H9 (cell line): ENCODE measurements around the gene PSPN. TPM values are rescaled to one million over a fixed set of nuclear protein-coding genes. Genes with fewer than 3 reads are reported as not detected.

ENCODE experiments used
- DNase-seq: peaks from one replicate; pipeline ENCODE4 v3.0.0-alpha.2; 2017
- H2AFZ ChIP-seq: one replicate; pipeline ENCODE4 v1.6.1; 2013; ENCODE audit warnings: mild to moderate bottlenecking, low read length, control low read depth, moderate library complexity
- H2AK5ac ChIP-seq: 2 replicates; pipeline ENCODE4 v1.6.1; 2013; ENCODE audit warnings: low read length, control low read depth, mixed read lengths; ENCODE audit not compliant: insufficient read length
- H2BK120ac ChIP-seq: one replicate; pipeline ENCODE4 v1.6.1; 2013; ENCODE audit warnings: low read depth, mild to moderate bottlenecking, low read length, control low read depth, inconsistent platforms; ENCODE audit not compliant: poor library complexity, severe bottlenecking
- H2BK12ac ChIP-seq: 2 replicates; pipeline ENCODE4 v1.6.1; 2013; ENCODE audit warnings: low read length, control low read depth, mixed read lengths, low read depth; ENCODE audit not compliant: insufficient read length
- H2BK15ac ChIP-seq: 2 replicates; pipeline ENCODE4 v1.6.1; 2013; ENCODE audit warnings: low read depth, low read length, control low read depth
- H2BK20ac ChIP-seq: one replicate; pipeline ENCODE4 v1.6.1; 2013; ENCODE audit warnings: low read depth, mild to moderate bottlenecking, low read length, control low read depth, inconsistent platforms; ENCODE audit not compliant: poor library complexity, severe bottlenecking
- H2BK5ac ChIP-seq: 2 replicates; pipeline ENCODE4 v1.6.1; 2013; ENCODE audit warnings: low read length, control low read depth, mixed read lengths; ENCODE audit not compliant: insufficient read length
- H3K14ac ChIP-seq: 2 replicates; pipeline ENCODE4 v1.6.1; 2013; ENCODE audit warnings: low read length, control low read depth; ENCODE audit not compliant: insufficient read depth
- H3K18ac ChIP-seq: 2 replicates; pipeline ENCODE4 v1.6.1; 2013; ENCODE audit warnings: low read depth, mild to moderate bottlenecking, mixed read lengths, low read length, control low read depth; ENCODE audit not compliant: insufficient read length
- H3K23ac ChIP-seq: 2 replicates; pipeline ENCODE4 v1.6.1; 2013; ENCODE audit warnings: low read length, control low read depth, mixed read lengths, low read depth; ENCODE audit not compliant: insufficient read length
- H3K23me2 ChIP-seq: 2 replicates; pipeline ENCODE4 v1.6.1; 2013; ENCODE audit warnings: low read depth, mild to moderate bottlenecking, mixed read lengths, low read length, control low read depth; ENCODE audit not compliant: insufficient read length, poor library complexity, severe bottlenecking
- H3K27ac ChIP-seq: 2 replicates; pipeline ENCODE4 v1.5.1; 2013; ENCODE audit warnings: low read length, control low read depth, mixed read lengths, low read depth; ENCODE audit not compliant: insufficient read length
- H3K27me3 ChIP-seq: 2 replicates; pipeline ENCODE4 v1.6.1; 2013; ENCODE audit warnings: low read length, control low read depth, inconsistent platforms; ENCODE audit not compliant: insufficient read depth
- H3K4ac ChIP-seq: 2 replicates; pipeline ENCODE4 v1.6.1; 2013; ENCODE audit warnings: low read depth, mild to moderate bottlenecking, control low read depth, inconsistent platforms, low read length, moderate library complexity
- H3K4me1 ChIP-seq: 2 replicates; pipeline ENCODE4 v1.6.1; 2013; ENCODE audit warnings: low read length, control low read depth, inconsistent platforms; ENCODE audit not compliant: insufficient read depth
- H3K4me2 ChIP-seq: 2 replicates; pipeline ENCODE4 v1.6.1; 2013; ENCODE audit warnings: low read length, control low read depth, mixed read lengths; ENCODE audit not compliant: insufficient read length, insufficient read depth
- H3K56ac ChIP-seq: 2 replicates; pipeline ENCODE4 v1.6.1; 2013; ENCODE audit warnings: low read depth, mild to moderate bottlenecking, mixed read lengths, low read length, control low read depth; ENCODE audit not compliant: insufficient read length
- H3K79me1 ChIP-seq: 2 replicates; pipeline ENCODE4 v1.6.1; 2013; ENCODE audit warnings: low read depth, mild to moderate bottlenecking, moderate library complexity, low read length, control low read depth, inconsistent platforms; ENCODE audit not compliant: insufficient read depth, poor library complexity, severe bottlenecking
- H3K79me2 ChIP-seq: 2 replicates; pipeline ENCODE4 v1.6.1; 2013; ENCODE audit warnings: low read length, control low read depth, inconsistent platforms; ENCODE audit not compliant: insufficient read depth
- H3K9ac ChIP-seq: 2 replicates; pipeline ENCODE4 v1.6.1; 2013; ENCODE audit warnings: low read length, control low read depth, mixed read lengths; ENCODE audit not compliant: insufficient read length; ENCODE audit errors: extremely low read depth
- H3K9me3 ChIP-seq: one replicate; pipeline ENCODE4 v1.6.1; 2013; ENCODE audit warnings: low read depth, low read length, inconsistent platforms; ENCODE audit not compliant: control insufficient read depth
- H3T11ph ChIP-seq: one replicate; pipeline ENCODE4 v1.6.1; 2013; ENCODE audit warnings: mild to moderate bottlenecking, low read length, control low read depth, inconsistent platforms
- H4K20me1 ChIP-seq: one replicate; pipeline ENCODE4 v1.6.1; 2013; ENCODE audit not compliant: control insufficient read depth, insufficient read length, insufficient read depth
- H4K5ac ChIP-seq: 2 replicates; pipeline ENCODE4 v1.6.1; 2013; ENCODE audit warnings: low read depth, mild to moderate bottlenecking, mixed read lengths, low read length, control low read depth; ENCODE audit not compliant: insufficient read length
- H4K8ac ChIP-seq: replicated peaks from 2 replicates; pipeline ENCODE4 v1.6.1; 2013; ENCODE audit warnings: low read length, control low read depth, mixed read lengths, low read depth; ENCODE audit not compliant: insufficient read length
- H4K91ac ChIP-seq: 2 replicates; pipeline ENCODE4 v1.6.1; 2013; ENCODE audit warnings: low read depth, mild to moderate bottlenecking, moderate library complexity, mixed read lengths, low read length, control low read depth; ENCODE audit not compliant: insufficient read length
- H3K27ac Mint-ChIP-seq, 3 experiments: 2 replicates in 2 of 3; 3 replicates in 1 of 3; pipeline ENCODE4 v1.8.0; 2020 to 2021; ENCODE audit warnings: mixed read lengths in 3 of 3, mild to moderate bottlenecking in 1 of 3, moderate library complexity in 1 of 3
- H3K27me3 Mint-ChIP-seq: 2 replicates; pipeline ENCODE4 v1.8.0; 2021; ENCODE audit warnings: low read depth, mild to moderate bottlenecking, moderate library complexity, mixed read lengths
- H3K36me3 Mint-ChIP-seq, 3 experiments: 2 replicates in 2 of 3; 3 replicates in 1 of 3; pipeline ENCODE4 v1.8.0; 2020 to 2021; ENCODE audit warnings: low read depth in 3 of 3, mixed read lengths in 3 of 3; ENCODE audit not compliant: insufficient read depth in 1 of 3
- H3K4me1 Mint-ChIP-seq, 2 experiments: 2 replicates each; pipeline ENCODE4 v1.8.0; 2020; ENCODE audit warnings: mixed read lengths in 2 of 2
- H3K4me3 Mint-ChIP-seq, 2 experiments: 2 replicates in 1 of 2; 3 replicates in 1 of 2; pipeline ENCODE4 v1.8.0; 2020 to 2021; ENCODE audit warnings: mild to moderate bottlenecking in 2 of 2, mixed read lengths in 2 of 2, moderate library complexity in 1 of 2
- H3K9me3 Mint-ChIP-seq, 2 experiments: 2 replicates in 1 of 2; 3 replicates in 1 of 2; pipeline ENCODE4 v1.8.0; 2020; ENCODE audit warnings: mild to moderate bottlenecking in 2 of 2, mixed read lengths in 2 of 2, moderate library complexity in 1 of 2
- CTCF ChIP-seq: fragments of 200-600 bp; sonication (generic); conservative IDR thresholded peaks from 3 replicates; pipeline ENCODE4 v1.8.0; 2021; ENCODE audit warnings: antibody characterized with exemption, mild to moderate bottlenecking
- WGBS: extraction: QIAGEN DNeasy Blood & Tissue Kit; methylation state at CpG from one replicate; pipeline ENCODE4 v1.1.7; 2013; ENCODE audit warnings: missing lambda C conversion rate, low lambda C conversion rate, mixed read lengths; ENCODE audit not compliant: insufficient read length; ENCODE audit errors: extremely low coverage; 5-methylcytosine and 5-hydroxymethylcytosine counted together
- total RNA-seq: library from RNA; stranded (reverse); gene quantifications from 2 replicates; pipeline ENCODE4 v1.2.1, GENCODE V29; 2021

The PSPN gene
- total RNA-seq, 1 experiment from 2014 or later = 2.1 TPM

DNA sequence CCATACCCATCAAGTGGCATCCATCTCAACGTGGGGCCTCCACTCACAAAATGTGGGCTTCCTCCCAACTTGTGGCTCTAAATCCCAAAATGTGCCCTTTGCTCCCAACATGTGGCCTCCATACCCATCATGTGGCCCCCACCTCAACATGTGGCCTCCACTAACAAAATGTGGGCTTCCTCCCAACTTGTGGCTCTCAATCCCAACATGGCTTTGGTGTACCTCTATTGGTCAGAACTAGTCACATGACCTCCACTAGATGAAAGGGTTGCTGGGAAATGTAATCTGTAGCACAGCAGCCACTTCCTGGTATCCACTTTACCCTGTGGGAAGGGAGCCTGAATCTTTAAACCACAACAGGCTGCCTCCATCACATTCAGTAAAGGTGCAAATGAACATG, 32.3 kb downstream of the PSPN start:
- H4K20me1 ChIP-seq = no peaks in the 10 kb centered on the region
- H3K27me3 Mint-ChIP-seq = peaks cover 10% of the 10 kb centered on the region
- H3T11ph ChIP-seq = no peak overlapping the region
- no peak overlapping the region for H3K56ac ChIP-seq
- H3K27ac ChIP-seq = no peak overlapping the region
- no peak overlapping the region for H3K4me3 Mint-ChIP-seq
- no peak overlapping the region for H3K9ac ChIP-seq
- H3K18ac ChIP-seq = no peak overlapping the region
- H2BK15ac ChIP-seq = no peak overlapping the region
- H3K36me3 Mint-ChIP-seq = no peaks in the 10 kb centered on the region; a peak in 1 of 7 replicates
- TF ChIP-seq CTCF = no peak
- no peak overlapping the region for H3K14ac ChIP-seq
- no peak overlapping the region for H2AK5ac ChIP-seq
- no peaks in the 10 kb centered on the region for H3K23me2 ChIP-seq
- H2BK120ac ChIP-seq = no peak overlapping the region
- WGBS = no CpG with 5 or more reads among the region's 1 CpG
- H3K4me1 ChIP-seq = no peaks in the 10 kb centered on the region
- no peak overlapping the region for H2BK12ac ChIP-seq
- no peaks in the 10 kb centered on the region for H3K27me3 ChIP-seq
- H4K91ac ChIP-seq = no peak overlapping the region
- no peak overlapping the region for H2BK5ac ChIP-seq
- no peak overlapping the region for H4K5ac ChIP-seq
- no peak overlapping the region for H3K4me2 ChIP-seq
- H3K79me2 ChIP-seq = no peaks in the 10 kb centered on the region
- H3K4me1 Mint-ChIP-seq = no peaks in the 10 kb centered on the region
- H3K79me1 ChIP-seq = no peaks in the 10 kb centered on the region
- H3K4ac ChIP-seq = no peak overlapping the region
- no peak overlapping the region for H2BK20ac ChIP-seq
- no peak overlapping the region for H3K27ac Mint-ChIP-seq
- H3K9me3 Mint-ChIP-seq = peaks cover 6 to 55% of the 10 kb centered on the region in 2 experiments; a peak in 4 of 5 replicates
- H3K9me3 ChIP-seq = no peaks in the 10 kb centered on the region
- H3K23ac ChIP-seq = no peak overlapping the region
- H4K8ac ChIP-seq = no peak overlapping the region
- no peak overlapping the region for H2AFZ ChIP-seq
- no peak for DNase-seq
